VCaP (cell line): ENCODE measurements around the gene MICALL2.

Experiments
- H3K27ac ChIP-seq: fragments of 450-650 bp; 2 replicates; pipeline ENCODE4 v1.5.1; 2017
- CTCF ChIP-seq: fragments of 450-650 bp; conservative IDR thresholded peaks from 2 replicates; pipeline ENCODE4 v1.5.1; 2017; ENCODE audit warnings: mild to moderate bottlenecking, moderate library complexity

Gene MICALL2

GRCh38 chr7:1392556-1392955 is 66.7 kb downstream of the MICALL2 start:
- TF ChIP-seq CTCF, result no peak
- H3K27ac ChIP-seq, result no peak overlapping the region

GRCh38 chr7:1391449-1391848 is 67.8 kb downstream of the MICALL2 start:
- no peak overlapping the region for H3K27ac ChIP-seq
- TF ChIP-seq CTCF, result no peak

GRCh38 chr7:1388703-1389335 is 70.5 kb downstream of the MICALL2 start:
- TF ChIP-seq CTCF, result no peak
- no peak overlapping the region for H3K27ac ChIP-seq

- TF ChIP-seq CTCF, result no peak
- H3K27ac ChIP-seq, result no peak overlapping the region
Measured at GRCh38 chr7:1388021-1388702, 71.1 kb downstream of the MICALL2 start.

- H3K27ac ChIP-seq, result no peak overlapping the region
- no peak for TF ChIP-seq CTCF
Measured at GRCh38 chr7:1387261-1387660, 72.0 kb downstream of the MICALL2 start.

GRCh38 chr7:1386623-1387220 is 72.5 kb downstream of the MICALL2 start:
- no peak for TF ChIP-seq CTCF
- H3K27ac ChIP-seq, result no peak overlapping the region

- H3K27ac ChIP-seq, result no peak overlapping the region
- no peak for TF ChIP-seq CTCF
Measured at GRCh38 chr7:1385809-1386622, 73.3 kb downstream of the MICALL2 start.
